Epithelial cell of esophagus (primary cell): Measurements from ENCODE around the gene WFDC11.
"Not testable (repeated sequence)": the region's sequence is repeated elsewhere in the genome, so short reads cannot be mapped to it uniquely, and the experiment has no call there.

Experiments
- DNase-seq: peaks from one replicate; pipeline ENCODE4 v3.0.0; 2010; ENCODE audit warnings: low read depth
- H3K4me3 ChIP-seq: 2 replicates; pipeline ENCODE4 v1.5.1; 2011; ENCODE audit warnings: mild to moderate bottlenecking, low read length, control low read depth
- TF ChIP-seq, protein P1 (sequence below): IDR thresholded peaks from 2 replicates; pipeline ENCODE4 v1.5.1; 2011; ENCODE audit warnings: low read depth, mild to moderate bottlenecking, low read length, control low read depth, inconsistent platforms; ENCODE audit not compliant: insufficient read depth; ENCODE audit errors: missing control alignments

Gene WFDC11

GRCh38 chr20:45679650-45680049 is 9.6 kb upstream of the WFDC11 start:
- TF ChIP-seq, protein P1, sequence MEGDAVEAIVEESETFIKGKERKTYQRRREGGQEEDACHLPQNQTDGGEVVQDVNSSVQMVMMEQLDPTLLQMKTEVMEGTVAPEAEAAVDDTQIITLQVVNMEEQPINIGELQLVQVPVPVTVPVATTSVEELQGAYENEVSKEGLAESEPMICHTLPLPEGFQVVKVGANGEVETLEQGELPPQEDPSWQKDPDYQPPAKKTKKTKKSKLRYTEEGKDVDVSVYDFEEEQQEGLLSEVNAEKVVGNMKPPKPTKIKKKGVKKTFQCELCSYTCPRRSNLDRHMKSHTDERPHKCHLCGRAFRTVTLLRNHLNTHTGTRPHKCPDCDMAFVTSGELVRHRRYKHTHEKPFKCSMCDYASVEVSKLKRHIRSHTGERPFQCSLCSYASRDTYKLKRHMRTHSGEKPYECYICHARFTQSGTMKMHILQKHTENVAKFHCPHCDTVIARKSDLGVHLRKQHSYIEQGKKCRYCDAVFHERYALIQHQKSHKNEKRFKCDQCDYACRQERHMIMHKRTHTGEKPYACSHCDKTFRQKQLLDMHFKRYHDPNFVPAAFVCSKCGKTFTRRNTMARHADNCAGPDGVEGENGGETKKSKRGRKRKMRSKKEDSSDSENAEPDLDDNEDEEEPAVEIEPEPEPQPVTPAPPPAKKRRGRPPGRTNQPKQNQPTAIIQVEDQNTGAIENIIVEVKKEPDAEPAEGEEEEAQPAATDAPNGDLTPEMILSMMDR = no peak
- H3K4me3 ChIP-seq = no peak overlapping the region
- no peak for DNase-seq

DNA sequence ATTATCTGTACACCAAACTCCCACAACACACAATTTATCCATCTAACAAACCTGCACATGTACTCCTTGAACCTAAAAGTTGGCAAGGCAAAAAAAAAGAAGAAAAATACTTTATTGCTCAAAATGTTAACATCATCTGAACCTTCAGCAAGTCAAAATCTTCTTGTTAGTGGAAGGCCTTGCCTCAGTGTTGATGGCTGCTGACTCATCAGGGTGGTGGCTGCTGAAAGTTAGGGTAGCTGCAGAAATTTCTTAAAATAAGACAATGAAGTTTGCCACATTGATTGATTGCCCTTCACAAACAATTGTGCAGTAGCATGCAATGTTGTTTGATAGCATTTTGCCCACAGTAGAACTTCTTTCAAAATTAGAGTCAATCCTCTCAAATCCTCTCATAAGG is 2.7 kb upstream of the WFDC11 start:
- H3K4me3 ChIP-seq = no peak overlapping the region
- TF ChIP-seq, protein P1 = no peak
- DNase-seq = no peak

GRCh38 chr20:45657038-45657437 is 13.0 kb downstream of the WFDC11 start:
- not testable (repeated sequence) for H3K4me3 ChIP-seq, DNase-seq

DNA sequence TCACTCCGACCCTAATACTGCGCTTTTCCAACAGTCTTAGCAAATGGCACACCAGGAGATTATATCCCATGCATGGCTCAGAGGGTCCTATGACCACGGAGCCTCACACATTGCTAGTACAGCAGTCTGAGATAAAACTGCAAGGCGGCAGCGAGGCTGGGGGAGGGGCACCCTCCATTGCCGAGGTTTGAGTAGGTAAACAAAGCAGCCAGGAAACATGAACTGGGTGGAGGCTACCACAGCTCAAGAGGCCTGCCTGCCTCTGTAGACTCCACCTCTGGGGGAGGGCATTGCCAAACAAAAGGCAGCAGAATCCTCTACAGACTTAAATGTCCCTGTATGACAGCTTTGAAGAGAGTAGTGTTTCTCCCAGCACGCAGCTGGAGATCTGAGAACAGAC is 18.3 kb downstream of the WFDC11 start:
- not testable (repeated sequence) for DNase-seq, H3K4me3 ChIP-seq

DNA sequence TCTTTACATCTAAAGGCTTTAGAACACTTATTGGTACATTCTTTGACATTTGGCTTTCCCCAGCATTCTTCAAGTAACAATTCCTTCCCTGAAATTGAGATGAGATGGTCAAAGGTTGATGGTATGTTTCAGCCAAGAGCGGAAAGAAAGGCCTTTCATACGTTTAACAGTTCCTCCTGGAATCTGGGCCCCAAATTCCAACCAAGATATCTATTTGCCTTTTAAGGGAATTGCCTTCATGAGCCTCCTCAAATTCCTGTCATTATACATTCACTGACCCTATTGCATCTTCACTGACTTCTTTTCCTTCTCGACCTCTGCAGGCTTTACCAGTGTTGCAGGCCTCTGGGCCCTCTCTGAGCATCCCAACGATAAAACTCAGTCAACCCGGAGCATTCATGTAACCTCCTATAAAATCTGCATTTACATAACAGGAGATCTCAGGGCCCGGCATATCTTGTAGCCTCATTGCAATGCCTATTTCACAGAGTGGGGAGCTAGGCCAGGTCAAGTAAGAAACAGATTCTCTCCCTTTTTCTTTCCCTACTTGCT is 20.7 kb downstream of the WFDC11 start:
- TF ChIP-seq, protein P1 = no peak

GRCh38 chr20:45647441-45648050 is 22.5 kb downstream of the WFDC11 start:
- TF ChIP-seq, protein P1 = no peak
- DNase-seq = no peak

More for the DNA sequence above, 20.7 kb downstream of the WFDC11 start:
- H3K4me3 ChIP-seq = no peak overlapping the region
- DNase-seq = no peak

DNA sequence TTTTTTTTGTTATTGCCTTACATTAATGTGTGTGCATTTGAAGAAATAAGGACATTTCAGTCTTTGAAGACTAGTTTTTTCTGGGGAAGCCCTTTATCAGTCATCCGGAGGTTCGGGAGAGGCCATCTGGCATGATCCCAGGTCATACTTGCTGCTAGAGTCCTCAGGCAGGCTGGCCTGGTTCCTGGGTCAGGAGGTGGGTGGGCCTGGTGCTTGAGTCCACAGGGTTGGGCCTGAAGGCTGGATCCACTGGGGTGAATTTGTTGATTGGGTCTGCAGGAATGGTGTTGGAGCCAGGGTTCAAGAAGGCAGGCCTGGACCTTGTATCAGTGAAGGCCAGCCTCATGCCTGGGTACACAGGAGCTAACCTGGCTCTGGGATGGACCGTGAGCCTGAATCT is 23.2 kb downstream of the WFDC11 start:
- TF ChIP-seq, protein P1 = no peak
- no peak overlapping the region for H3K4me3 ChIP-seq
- no peak for DNase-seq

More at GRCh38 chr20:45647441-45648050, 22.5 kb downstream of the WFDC11 start:
- H3K4me3 ChIP-seq = no peak overlapping the region

DNA sequence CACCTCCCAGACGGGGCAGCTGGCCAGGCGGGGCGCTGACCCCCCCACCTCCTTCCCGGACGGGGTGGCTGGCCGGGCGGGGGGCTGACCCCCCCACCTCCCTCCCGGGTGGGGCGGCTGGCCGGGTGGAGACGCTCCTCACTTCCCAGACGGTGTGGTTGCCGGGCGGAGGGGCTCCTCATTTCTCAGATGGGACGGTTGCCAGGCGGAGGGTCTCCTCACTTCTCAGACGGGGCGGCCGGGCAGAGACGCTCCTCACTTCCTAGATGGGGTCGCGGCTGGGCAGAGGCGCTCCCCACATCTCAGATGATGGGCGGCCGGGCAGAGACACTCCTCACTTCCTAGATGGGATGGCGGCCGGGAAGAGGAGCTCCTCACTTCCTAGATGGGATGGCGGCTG is 24.2 kb downstream of the WFDC11 start:
- H3K4me3 ChIP-seq, DNase-seq: not testable (repeated sequence)

GRCh38 chr20:45641076-45641475 is 29.0 kb downstream of the WFDC11 start:
- H3K4me3 ChIP-seq, DNase-seq: not testable (repeated sequence)
